ENCODE results near the gene RRP9.
"Not testable (repeated sequence)": the region's sequence is repeated elsewhere in the genome, so short reads cannot be mapped to it uniquely, and the experiment has no call there.

RRP9 gene

GRCh38 chr3:51937014-51937413 lies 4.7 kb downstream of the RRP9 start:
- DNase-seq: no peak

- no peak for DNase-seq
These were observed 5.6 kb downstream of the RRP9 start for GRCh38 chr3:51935886-51936755.

DNA sequence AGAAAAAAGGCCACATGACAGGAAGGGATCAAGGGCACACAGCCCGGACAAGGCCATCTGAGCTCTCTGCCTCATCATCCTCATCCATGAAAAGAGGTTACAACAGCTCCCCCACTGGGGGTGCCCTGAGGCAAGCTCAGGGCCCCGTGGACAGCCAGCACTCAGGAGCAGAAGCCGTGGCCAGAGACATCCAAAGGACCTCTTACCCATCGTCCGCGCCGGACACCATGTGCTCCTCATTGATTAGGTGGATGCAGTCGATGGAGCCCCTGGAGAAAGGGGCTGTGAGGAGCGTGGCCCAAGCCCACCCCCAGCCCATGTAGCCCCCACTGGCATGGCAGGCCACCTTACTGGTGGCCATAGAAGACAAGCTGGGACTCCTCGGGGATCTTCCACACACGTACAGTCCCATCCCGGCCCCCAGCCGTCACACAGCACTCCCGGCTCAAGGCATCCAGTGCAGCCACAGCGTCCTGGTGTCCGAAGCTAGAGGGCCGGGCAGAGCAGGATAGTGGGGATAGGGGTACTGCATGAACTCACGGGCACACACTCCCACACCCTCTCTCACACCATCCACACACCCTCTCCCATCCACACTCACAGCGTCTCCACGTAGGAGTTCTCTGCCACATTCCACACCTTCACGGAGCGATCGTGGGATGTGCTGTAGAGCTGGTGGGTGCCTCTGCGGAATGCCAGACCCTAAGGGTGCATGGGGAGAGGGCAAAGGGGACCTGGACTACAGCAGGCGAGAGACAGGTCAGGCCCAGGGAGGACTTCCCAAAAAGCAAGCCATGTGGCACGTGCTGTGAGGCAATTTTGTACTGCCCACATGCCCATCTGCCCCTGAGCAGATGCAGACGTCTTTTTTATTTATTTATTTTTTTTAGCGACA lies 6.5 kb downstream of the RRP9 start:
- DNase-seq: no peak

- DNase-seq: no peak
These were observed 7.4 kb downstream of the RRP9 start for GRCh38 chr3:51934139-51934850.

GRCh38 chr3:51933471-51934138 lies 8.1 kb downstream of the RRP9 start:
- DNase-seq: no peak

DNA sequence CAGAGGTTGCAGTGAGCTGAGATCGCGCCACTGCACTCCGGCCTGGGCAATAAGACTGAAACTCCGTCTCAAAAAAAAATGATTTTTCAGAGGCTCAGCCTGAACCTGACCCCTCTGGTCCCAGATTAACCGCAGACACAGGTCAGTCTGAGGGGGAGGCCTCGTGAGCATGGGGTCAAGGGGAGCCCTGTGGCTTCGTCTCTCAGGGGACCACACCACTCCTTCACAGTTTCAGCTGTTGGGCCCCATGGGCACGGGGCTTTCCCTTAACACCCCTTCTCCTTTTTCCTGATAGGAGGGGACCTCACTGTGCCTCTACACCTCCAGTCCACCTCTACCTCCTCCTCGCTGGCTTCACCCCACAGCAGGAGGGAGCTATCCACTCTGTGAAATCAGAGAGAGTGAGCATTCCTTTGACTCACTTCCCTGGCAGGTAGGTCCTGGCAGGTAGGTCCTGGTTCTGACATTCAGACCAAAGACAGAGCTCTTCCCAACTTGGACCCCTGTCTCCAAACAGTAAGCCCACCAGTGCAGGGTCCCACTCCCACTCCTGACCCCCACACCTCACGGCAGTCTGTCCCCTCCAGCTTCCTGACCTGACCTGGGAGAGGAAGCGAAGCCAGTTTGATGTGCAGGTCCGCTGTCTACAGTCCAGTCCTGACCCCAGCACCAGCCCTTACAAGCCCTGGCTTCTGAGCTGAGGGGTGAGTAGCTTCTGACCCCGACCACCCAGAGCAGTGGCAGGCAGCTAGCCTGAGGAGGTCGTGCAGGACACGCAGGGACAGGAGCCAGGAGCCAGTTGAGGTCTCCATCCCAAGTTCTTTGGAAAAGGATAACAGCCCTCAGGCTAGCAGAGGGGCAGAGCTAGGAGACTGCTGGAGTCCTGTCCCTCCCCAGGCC lies 9.0 kb downstream of the RRP9 start:
- no peak for DNase-seq

DNA sequence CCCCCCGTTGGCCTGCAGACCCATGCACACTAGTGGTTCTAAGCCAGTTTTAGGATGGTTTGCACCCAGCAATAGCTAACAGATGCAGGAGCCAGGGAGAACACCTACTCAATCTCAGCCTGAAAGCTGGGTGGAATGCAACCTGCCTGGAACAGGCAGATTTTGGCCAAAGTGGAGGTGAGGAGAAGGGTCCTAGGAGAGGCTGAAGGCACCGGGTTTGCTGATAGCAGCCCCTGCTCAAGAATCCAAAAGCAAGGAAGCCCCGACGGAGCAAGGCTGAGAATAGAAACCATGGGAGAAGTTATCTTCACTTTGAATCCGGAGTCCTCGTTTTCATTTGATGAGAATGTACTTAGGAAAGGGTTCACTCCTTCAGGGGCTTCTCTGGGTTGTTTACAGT lies 9.9 kb downstream of the RRP9 start:
- DNase-seq: no peak

DNA sequence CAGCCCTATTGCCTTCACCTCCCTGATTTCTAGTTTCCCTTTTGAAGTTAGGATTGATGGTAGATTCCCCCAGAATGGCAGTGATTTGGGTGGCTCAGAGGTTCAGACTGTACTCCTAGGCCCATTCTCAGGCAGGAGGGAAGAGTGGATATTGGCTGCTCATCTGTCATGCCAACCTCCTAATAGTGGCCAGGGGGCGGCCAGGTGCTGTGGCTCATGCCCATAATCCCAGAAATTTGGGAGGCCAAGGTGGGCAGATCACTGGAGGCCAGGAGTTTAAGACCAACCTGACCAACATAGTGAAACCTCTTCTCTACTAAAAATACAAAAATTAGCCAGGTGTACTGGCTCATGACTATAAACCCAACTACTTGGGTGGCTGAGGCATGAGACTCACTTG lies 11.3 kb downstream of the RRP9 start:
- no peak for DNase-seq

GRCh38 chr3:51929420-51930003 lies 12.2 kb downstream of the RRP9 start:
- DNase-seq: peak; percentile 8

DNA sequence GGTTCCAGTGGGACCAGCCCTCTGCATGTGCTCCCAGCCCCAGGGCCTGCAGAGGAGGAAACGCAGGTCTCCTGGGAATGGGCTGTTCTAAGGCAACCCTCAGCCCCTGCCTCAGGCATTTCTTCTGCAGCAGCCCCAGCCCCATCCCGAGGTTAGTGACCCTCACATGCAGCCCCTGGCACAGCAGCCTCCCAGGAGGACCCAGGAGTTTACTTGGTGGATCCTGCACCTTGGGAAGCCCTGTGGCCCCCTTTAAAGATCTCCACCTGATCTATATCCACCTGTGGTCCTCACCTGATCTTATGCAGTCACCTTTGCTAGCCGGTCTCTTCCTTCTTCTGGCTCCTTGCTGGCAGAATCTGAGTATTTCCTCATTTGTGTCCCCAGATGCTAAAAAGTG lies 12.7 kb downstream of the RRP9 start:
- DNase-seq: not testable (repeated sequence)

DNA sequence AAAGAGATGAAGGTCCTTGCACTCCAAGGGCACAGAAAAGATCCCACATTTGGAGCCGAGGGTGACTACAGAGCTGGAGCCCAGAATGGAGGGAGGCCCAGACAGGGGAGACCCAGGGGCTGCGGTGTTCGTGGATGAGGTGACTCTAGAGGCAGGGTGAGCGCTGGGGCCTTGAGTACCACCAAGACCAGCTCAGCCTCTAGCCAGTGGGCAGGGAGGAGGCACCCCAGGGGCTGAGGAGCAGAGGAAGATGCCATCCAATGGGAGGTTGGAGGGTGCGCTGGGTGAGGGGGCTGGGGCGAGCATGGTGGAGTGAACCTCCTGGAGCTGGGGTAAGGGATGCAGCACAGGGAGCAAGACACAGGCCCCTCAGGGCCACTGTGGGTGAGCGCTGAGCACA lies 13.3 kb downstream of the RRP9 start:
- DNase-seq: no peak

GRCh38 chr3:51927061-51927977 lies 14.4 kb downstream of the RRP9 start:
- DNase-seq: no peak

- DNase-seq: no peak
These were observed 20.6 kb downstream of the RRP9 start for GRCh38 chr3:51921081-51921578.

- DNase-seq: no peak
These were observed 25.3 kb downstream of the RRP9 start for GRCh38 chr3:51916418-51916817.

- DNase-seq: no peak
These were observed 33.7 kb downstream of the RRP9 start for GRCh38 chr3:51908026-51908425.

GRCh38 chr3:51904034-51904823 lies 37.5 kb downstream of the RRP9 start:
- DNase-seq: no peak

- DNase-seq: peak; percentile 60
These were observed 39.3 kb downstream of the RRP9 start for GRCh38 chr3:51902361-51902760.

GRCh38 chr3:51900043-51900442 lies 41.7 kb downstream of the RRP9 start:
- DNase-seq: not testable (repeated sequence)

DNA sequence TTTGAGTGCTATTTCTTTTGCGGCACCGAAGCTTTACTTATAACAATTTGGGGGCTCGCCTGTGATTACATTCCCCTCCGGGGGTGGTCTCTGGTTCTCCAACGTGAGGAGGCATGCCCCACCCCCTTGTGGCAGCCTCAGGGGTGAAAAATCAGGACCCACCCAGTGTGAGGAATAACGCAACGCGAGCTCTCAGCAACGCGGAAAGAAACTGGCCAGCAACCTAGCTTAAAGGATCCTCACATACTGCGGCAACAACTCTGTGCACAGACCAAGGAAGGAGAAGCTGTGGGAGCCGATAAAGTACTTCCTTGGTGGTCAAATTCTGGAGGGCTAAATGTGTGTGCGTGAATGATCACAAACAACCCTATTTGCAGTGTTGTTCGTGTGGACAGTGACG lies 44.3 kb downstream of the RRP9 start:
- DNase-seq: no peak
